Smooth muscle cell (in vitro differentiated cells): ENCODE measurements around the gene LRRFIP1. TPM values are rescaled to one million over a fixed set of nuclear protein-coding genes. Genes with fewer than 3 reads are reported as not detected.

ENCODE experiments used
- DNase-seq: peaks from one replicate; lab custom pipeline; 2025; ENCODE audit not compliant: unreplicated experiment; lab: John Stamatoyannopoulos, UW
- H2AFZ ChIP-seq: fragments of 200-600 bp; sonication (generic); 2 replicates; pipeline ENCODE4 v1.6.0; 2016; ENCODE audit warnings: antibody characterized with exemption, low read depth, mild to moderate bottlenecking
- H3F3A ChIP-seq: fragments of 200-600 bp; sonication (generic); 2 replicates; pipeline ENCODE4 v1.6.0; 2017; ENCODE audit warnings: antibody characterized with exemption, low read depth
- H3K27ac ChIP-seq: fragments of 200-600 bp; sonication (generic); 2 replicates; pipeline ENCODE4 v1.5.1; 2016; ENCODE audit warnings: low read depth, mild to moderate bottlenecking
- H3K27me3 ChIP-seq: fragments of 200-600 bp; sonication (generic); 2 replicates; pipeline ENCODE4 v1.6.1; 2016; ENCODE audit warnings: low read depth, mild to moderate bottlenecking
- H3K36me3 ChIP-seq: fragments of 200-600 bp; sonication (generic); 2 replicates; pipeline ENCODE4 v1.5.1; 2016; ENCODE audit warnings: low read depth
- H3K4me1 ChIP-seq: fragments of 200-600 bp; sonication (generic); 2 replicates; pipeline ENCODE4 v1.5.1; 2016; ENCODE audit warnings: low read depth
- H3K4me2 ChIP-seq: fragments of 200-600 bp; sonication (generic); 2 replicates; pipeline ENCODE4 v1.6.0; 2016; ENCODE audit warnings: mild to moderate bottlenecking
- H3K4me3 ChIP-seq: fragments of 200-600 bp; sonication (generic); 2 replicates; pipeline ENCODE4 v1.5.1; 2016; ENCODE audit warnings: mild to moderate bottlenecking
- H3K79me2 ChIP-seq: fragments of 200-600 bp; sonication (generic); 2 replicates; pipeline ENCODE4 v1.6.0; 2016; ENCODE audit warnings: low read depth, mild to moderate bottlenecking
- H3K9ac ChIP-seq: fragments of 200-600 bp; sonication (generic); 2 replicates; pipeline ENCODE4 v1.6.0; 2016; ENCODE audit warnings: low read depth
- H3K9me3 ChIP-seq: fragments of 200-600 bp; sonication (generic); replicated peaks from 2 replicates; pipeline ENCODE4 v1.5.1; 2016; ENCODE audit warnings: low read depth
- H4K20me1 ChIP-seq: fragments of 200-600 bp; sonication (generic); 2 replicates; pipeline ENCODE4 v1.6.0; 2016; ENCODE audit warnings: low read depth
- CTCF ChIP-seq: fragments of 200-600 bp; sonication (generic); IDR thresholded peaks from 2 replicates; pipeline ENCODE4 v1.5.1; 2017; ENCODE audit warnings: borderline replicate concordance, mild to moderate bottlenecking, antibody characterized with exemption; ENCODE audit not compliant: insufficient read depth, poor library complexity, severe bottlenecking
- WGBS: methylation state at CpG from one replicate; pipeline ENCODE4 v1.1.7; 2016; ENCODE audit warnings: low lambda C conversion rate; 5-methylcytosine and 5-hydroxymethylcytosine counted together
- polyA plus RNA-seq: library from polyadenylated mRNA; unstranded; fragments of >200 nt; fragmentation: Nextera tagmentation; extraction: Ambion mirVana; gene quantifications from 2 replicates; pipeline ENCODE4 v1.2.1, GENCODE V29; 2016
- total RNA-seq: library from RNA; depleted of rRNA; stranded (reverse); fragments of >200 nt; gene quantifications from 2 replicates; pipeline ENCODE4 v1.2.3, GENCODE V29; 2014

The LRRFIP1 gene
- total and polyA plus RNA-seq, 2 experiments from 2014 or later = 36.2 to 65.1 TPM

GRCh38 chr2:237701033-237701858 is 73.9 kb downstream of the LRRFIP1 start:
- H3K9ac ChIP-seq = peak overlapping the region; percentile 93
- TF ChIP-seq CTCF = no peak
- 77% methylated on average over 17 of the region's 17 CpGs for WGBS

GRCh38 chr2:237701859-237702390 is 74.5 kb downstream of the LRRFIP1 start:
- no peaks in the 10 kb centered on the region for H3K9me3 ChIP-seq
- H3K27ac ChIP-seq = peak overlapping the region; percentile 99
- DNase-seq = no peak
- WGBS = 42% methylated on average over 10 of the region's 10 CpGs
- peaks cover 38% of the 10 kb centered on the region for H3F3A ChIP-seq
- H3K27me3 ChIP-seq = no peaks in the 10 kb centered on the region
- no peak for TF ChIP-seq CTCF
- peak overlapping the region; percentile 93 for H3K9ac ChIP-seq
- peak overlapping the region; percentile 7 for H3K4me3 ChIP-seq
- no peaks in the 10 kb centered on the region for H3K36me3 ChIP-seq
- H2AFZ ChIP-seq = no peak overlapping the region
- peaks cover 73% of the 10 kb centered on the region for H3K79me2 ChIP-seq
- peaks cover 50% of the 10 kb centered on the region for H3K4me1 ChIP-seq
- peaks cover 72% of the 10 kb centered on the region for H4K20me1 ChIP-seq
- H3K4me2 ChIP-seq = peak overlapping the region; percentile 74

More at GRCh38 chr2:237701033-237701858, 73.9 kb downstream of the LRRFIP1 start:
- Histone ChIP-seq H3K4me2 (peak overlapping the region; percentile 74), H3K9me3 (no peaks in the 10 kb centered on the region), H3K4me1 (peaks cover 55% of the 10 kb centered on the region), H3K36me3 (no peaks in the 10 kb centered on the region), H3K79me2 (peaks cover 73% of the 10 kb centered on the region), H3K27ac (peak overlapping the region; percentile 99), H2AFZ (no peak overlapping the region), H3K4me3 (no peak overlapping the region), H3F3A (peaks cover 45% of the 10 kb centered on the region), H4K20me1 (peaks cover 72% of the 10 kb centered on the region), H3K27me3 (no peaks in the 10 kb centered on the region)
- no peak for DNase-seq

GRCh38 chr2:237702441-237703391 is 75.3 kb downstream of the LRRFIP1 start:
- DNase-seq = no peak
- peak overlapping the region; percentile 74 for H3K4me2 ChIP-seq
- peak overlapping the region; percentile 99 for H3K27ac ChIP-seq
- H3K9ac ChIP-seq = peak overlapping the region; percentile 93
- no peak for TF ChIP-seq CTCF
- peaks cover 72% of the 10 kb centered on the region for H4K20me1 ChIP-seq
- peak overlapping the region; percentile 7 for H3K4me3 ChIP-seq
- peaks cover 31% of the 10 kb centered on the region for H3F3A ChIP-seq
- H3K36me3 ChIP-seq = no peaks in the 10 kb centered on the region
- H3K4me1 ChIP-seq = peaks cover 42% of the 10 kb centered on the region
- no peak overlapping the region for H2AFZ ChIP-seq
- H3K9me3 ChIP-seq = no peaks in the 10 kb centered on the region
- WGBS = 2% methylated on average over 17 of the region's 17 CpGs
- no peaks in the 10 kb centered on the region for H3K27me3 ChIP-seq
- peaks cover 65% of the 10 kb centered on the region for H3K79me2 ChIP-seq
